Esophagus squamous epithelium (tissue), 4 donors: ENCODE measurements around the gene SINHCAF.

ENCODE experiments used
- POLR2A ChIP-seq, 4 donors: fragments of 450-650 bp; IDR thresholded peaks; one replicate each; pipeline ENCODE4 v1.6.1; 2017; ENCODE audit warnings: antibody characterized with exemption in 4 of 4, mild to moderate bottlenecking in 4 of 4, moderate library complexity in 3 of 4
- TF ChIP-seq, protein P1 (sequence below), 6 experiments: fragments of 450-650 bp in 4 of 6; fragments of 200-600 bp in 2 of 6; sonication (generic) in 2 of 6; IDR thresholded peaks; one replicate each; pipeline ENCODE4 v1.5.1; 2016 to 2019; ENCODE audit warnings: antibody characterized with exemption in 6 of 6, mild to moderate bottlenecking in 4 of 6, moderate library complexity in 4 of 6

DNA sequence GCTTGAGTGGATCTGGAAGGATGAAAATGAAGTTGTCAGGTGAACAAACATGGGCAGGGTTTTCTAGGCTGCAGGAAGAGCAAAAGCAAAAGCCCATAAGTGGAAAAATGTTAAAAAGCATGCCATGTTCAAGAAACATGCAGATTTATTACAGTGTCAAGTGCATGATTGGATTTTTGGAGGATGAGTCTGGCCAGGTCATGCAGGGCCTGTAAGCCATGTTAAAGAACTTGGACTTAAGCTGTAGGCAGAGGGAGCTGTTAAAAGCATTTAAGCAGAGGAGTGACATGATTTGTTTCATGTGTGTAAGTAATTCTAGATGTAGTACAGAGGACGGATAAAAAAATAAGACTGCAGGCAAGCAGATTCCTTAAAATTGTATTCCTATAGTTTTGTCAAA, 16.3 kb upstream of the SINHCAF start:
- TF ChIP-seq, protein P1, sequence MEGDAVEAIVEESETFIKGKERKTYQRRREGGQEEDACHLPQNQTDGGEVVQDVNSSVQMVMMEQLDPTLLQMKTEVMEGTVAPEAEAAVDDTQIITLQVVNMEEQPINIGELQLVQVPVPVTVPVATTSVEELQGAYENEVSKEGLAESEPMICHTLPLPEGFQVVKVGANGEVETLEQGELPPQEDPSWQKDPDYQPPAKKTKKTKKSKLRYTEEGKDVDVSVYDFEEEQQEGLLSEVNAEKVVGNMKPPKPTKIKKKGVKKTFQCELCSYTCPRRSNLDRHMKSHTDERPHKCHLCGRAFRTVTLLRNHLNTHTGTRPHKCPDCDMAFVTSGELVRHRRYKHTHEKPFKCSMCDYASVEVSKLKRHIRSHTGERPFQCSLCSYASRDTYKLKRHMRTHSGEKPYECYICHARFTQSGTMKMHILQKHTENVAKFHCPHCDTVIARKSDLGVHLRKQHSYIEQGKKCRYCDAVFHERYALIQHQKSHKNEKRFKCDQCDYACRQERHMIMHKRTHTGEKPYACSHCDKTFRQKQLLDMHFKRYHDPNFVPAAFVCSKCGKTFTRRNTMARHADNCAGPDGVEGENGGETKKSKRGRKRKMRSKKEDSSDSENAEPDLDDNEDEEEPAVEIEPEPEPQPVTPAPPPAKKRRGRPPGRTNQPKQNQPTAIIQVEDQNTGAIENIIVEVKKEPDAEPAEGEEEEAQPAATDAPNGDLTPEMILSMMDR (IDR thresholded peaks at IDR 0.05) = no peak
- no peak for TF ChIP-seq POLR2A (IDR thresholded peaks at IDR 0.05)
